HG03108 (cell line): ENCODE data around the gene NOTCH2.

Source experiments
- ATAC-seq: cut with Tn5 transposase; IDR thresholded peaks from one replicate; pipeline ENCODE4 v1.9.1; 2021; ENCODE audit warnings: moderate library complexity; ENCODE audit not compliant: unreplicated experiment

NOTCH2 gene

GRCh38 chr1:119911775-119912174 lies 157.7 kb downstream of the NOTCH2 start:
- ATAC-seq: no peak

- ATAC-seq: no peak
These were observed 158.8 kb downstream of the NOTCH2 start for GRCh38 chr1:119910618-119911017.

DNA sequence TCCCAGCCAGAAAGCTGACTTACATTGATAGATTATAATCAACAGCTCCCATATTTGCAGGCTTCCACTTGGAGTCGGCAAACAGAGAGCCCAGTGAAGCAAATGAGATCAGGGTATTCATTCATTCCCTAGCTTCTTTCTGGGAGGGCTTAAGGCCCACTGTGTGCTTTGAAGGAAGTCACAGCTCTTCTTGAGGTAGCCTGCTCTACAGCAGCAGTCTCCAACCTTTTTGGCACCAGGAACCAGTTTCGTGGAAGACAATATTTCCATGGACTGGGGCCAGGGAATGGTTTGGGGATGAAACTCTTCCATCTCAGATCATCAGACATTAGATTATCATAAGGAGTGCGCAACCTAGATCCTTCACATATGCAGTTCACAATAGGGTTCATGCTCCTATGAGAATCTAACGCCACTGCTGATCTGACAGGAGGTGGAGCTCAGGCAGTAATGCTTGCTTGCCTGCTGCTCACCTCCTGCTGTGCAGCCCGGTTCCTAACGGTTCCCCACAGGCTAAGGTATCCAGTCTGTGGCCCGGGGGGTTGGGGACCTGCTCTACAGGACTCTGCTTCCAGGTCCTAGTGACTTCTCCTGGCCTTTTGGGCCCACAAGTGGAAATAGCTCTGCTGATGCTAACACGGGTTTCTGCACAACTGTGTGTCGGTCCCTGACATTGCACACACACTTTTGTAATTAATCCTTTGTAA lies 159.4 kb downstream of the NOTCH2 start:
- no peak for ATAC-seq

DNA sequence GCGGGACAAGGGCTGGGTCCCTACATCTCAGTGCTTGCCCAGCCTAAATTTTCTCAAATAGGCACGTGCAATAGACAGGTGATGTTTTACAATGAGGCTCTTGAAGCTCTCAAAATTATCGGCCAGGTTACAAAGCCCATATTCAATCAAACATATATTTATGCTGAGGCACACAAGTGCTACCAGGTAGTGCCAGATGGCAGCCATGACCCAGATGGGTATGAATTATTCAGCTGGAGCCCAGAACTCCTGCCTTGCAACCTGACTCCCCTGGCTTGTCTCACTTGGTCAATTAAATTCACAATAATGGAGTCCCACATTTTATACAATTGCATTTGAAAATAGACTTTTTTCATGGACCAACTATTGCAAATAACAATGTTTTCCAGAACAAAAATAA lies 160.8 kb downstream of the NOTCH2 start:
- no peak for ATAC-seq

DNA sequence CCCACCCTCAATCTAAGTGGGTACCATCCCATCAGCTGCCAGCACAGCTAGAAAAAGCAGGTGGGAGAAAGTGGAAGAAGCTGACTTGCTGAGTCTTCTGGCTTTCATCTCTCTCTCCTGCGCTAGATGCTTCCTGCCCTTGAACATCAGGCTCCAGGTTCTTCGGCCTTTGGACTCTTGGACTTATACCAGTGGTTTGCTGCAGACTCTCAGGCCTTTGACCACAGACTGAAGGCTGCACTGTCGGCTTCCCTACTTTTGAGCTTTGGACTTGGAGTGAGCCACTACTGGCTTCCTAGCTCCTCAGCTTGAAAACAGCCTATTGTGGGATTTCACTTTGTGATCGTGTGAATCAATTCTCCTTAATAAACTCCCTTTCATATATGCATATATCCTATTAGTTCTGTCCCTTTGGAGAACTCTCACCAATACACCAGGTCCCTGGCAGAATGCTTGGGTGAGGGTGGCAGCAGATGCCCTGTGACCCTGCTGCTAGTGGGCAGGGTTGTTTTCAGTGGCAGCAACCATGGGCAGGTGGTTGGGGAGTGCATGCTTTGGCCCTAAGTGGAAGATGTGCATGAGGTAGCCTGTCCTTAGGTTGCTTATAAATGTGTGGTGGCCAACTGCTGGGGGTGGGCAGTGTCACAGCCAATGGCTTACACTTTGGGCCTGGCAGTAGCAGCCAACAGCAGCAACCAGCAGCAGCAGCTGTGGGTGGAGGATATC lies 162.4 kb downstream of the NOTCH2 start:
- ATAC-seq: no peak

- no peak for ATAC-seq
These were observed 166.0 kb downstream of the NOTCH2 start for GRCh38 chr1:119903443-119903835.

GRCh38 chr1:119902775-119903442 lies 166.6 kb downstream of the NOTCH2 start:
- ATAC-seq: no peak

GRCh38 chr1:119898981-119899720 lies 170.3 kb downstream of the NOTCH2 start:
- no peak for ATAC-seq

DNA sequence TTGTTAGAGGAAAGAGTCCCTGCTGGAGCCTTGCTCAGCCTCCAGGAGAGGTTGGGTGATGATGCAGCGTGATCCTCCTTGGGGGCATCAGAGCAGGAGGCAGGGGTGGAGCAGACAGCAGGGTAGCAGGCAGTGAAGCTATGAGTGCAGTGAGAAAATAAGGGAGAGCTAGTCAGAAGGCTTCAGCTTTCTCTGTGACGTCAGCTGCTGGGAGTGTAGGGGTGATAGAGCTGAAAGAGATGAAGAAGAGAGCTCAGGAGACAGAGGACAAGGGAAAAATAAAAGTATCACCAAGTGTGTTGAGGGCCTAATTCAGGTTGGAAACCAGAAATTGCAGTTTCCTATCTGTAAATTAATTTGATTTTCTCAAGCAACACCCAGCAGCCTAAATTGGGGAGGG lies 170.9 kb downstream of the NOTCH2 start:
- no peak for ATAC-seq

GRCh38 chr1:119896303-119896702 lies 173.2 kb downstream of the NOTCH2 start, which contains the start of gene ADAM30:
TSS of gene ADAM30 (minus strand) at chr1:119896515. CDS start at chr1:119896336, 179 bp downstream.
- ATAC-seq: no peak

DNA sequence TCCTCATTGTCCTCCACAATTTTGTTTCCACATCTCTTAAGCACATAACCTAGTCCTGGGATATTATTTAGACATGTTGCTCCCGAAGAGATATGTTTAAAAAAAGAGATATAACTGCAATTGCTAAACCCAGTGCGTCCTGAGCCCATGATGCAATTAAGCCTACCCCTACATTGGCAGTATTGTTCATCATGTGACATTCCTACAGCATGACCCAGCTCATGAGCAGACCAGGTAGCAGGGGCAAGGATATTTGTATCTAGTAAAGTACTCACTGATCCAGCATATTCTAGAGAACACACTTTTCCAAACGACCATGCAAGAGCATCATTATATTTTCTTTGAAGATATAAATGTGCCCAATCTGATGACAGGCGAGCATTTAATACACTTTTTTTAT lies 174.4 kb downstream of the NOTCH2 start:
- ATAC-seq: no peak

- ATAC-seq: no peak
These were observed 175.4 kb downstream of the NOTCH2 start for GRCh38 chr1:119893827-119894700.

DNA sequence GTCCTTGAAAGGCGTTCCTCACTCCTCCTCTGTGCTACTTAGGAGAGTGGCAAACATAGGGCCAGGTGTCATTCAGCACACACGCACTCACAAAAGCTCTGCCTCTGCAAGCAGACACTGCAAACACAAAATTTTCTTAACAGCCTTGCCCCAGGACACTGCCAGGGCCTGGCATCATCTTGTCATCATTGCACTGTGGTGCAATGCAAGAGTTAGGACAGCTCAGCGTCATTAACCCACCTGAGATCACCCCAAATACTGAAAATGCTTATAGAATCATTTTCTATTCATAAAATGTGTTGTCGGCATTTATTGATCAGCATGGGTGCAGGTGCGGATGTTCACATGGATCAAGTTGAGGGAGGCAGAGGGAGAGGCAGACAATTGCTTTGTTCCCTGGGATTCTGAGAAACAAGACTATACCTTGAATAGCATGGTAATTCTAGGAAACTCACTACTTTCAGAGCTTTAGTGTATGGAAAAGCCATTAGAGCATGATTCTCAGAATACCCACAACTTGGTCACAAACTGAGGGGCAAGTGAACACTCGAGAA lies 176.1 kb downstream of the NOTCH2 start:
- ATAC-seq: no peak

GRCh38 chr1:119891386-119891785 lies 178.1 kb downstream of the NOTCH2 start:
- no peak for ATAC-seq

DNA sequence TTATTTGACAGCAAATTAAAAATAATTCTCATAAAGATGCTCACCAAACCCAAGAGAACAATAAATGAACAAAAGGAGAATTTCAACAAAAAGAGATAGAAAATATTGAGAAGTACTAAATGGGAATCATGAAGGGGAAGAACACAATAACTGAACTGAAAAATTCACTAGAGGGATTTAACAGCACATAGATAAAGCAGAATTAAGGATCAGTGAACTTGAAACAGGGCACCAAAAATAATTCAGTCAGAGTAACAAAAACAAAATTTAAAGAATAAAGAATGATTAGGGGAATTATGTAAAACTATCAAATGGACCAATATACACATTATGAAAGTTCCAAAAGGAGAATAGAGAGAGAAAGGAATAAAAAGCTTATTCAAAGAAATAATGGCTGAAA lies 181.0 kb downstream of the NOTCH2 start:
- no peak for ATAC-seq

GRCh38 chr1:119887427-119887826 lies 182.0 kb downstream of the NOTCH2 start:
- ATAC-seq: no peak

DNA sequence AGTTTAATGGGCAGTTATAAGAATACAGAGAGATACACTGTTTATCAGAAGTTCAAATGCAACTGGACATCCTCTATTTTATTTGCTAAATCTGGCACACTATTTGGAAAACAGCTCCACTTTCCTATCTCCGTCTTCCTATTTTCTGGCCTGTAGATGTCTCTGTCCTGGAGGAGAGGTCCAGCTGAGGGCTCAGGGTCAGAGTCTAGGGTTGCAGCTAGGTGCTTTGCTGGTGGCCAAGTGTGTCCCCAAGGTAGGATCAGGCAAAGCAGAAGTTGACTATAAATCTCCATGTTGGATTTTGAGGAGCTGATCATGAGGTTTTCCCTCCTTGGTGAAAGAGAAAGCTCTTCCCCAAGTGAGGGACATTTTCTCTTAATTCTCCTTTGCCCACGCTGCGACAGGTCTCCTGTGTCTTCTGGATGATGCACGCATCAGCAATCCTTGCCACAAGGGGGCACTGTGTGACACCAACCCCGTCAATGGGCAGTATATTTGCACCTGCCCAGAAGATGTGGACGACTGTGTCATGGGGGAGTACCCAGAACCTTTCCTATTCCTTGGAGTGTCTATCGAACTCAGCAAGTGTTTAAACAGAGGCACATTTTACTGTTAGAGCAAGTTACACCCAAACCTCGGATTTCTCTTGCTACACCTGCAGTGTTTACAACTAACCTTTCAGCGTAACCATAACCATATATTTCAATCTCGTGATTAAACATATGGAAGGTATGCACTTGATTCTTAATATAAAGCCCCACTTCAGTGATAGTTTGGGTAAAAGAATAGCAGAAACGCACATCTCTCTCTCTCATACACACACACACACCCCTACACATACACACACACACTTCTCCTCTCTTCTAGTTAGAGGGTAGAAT lies 183.3 kb downstream of the NOTCH2 start:
- ATAC-seq: no peak

DNA sequence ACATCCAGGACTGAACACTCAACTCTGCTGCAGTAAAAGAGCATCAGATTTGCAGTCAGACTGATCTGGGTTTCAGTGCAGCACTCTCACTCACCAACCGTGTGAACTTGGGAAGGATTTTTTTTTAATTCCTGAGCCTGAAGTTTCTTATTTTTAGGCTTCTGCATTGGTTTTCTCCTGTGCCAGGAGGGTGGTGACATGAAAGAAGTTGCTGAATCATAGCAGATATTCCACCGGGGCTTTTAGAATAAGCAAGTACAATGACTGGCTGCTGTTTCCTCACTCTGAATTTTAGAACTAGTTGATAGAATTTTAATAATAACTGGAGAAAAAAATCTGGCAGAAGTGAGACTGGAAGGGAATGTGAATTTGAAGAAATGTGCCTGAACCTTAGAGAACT lies 184.8 kb downstream of the NOTCH2 start:
- ATAC-seq: no peak

- ATAC-seq: no peak
These were observed 185.6 kb downstream of the NOTCH2 start for GRCh38 chr1:119883826-119884225.
